Measurements from ENCODE around the gene C14orf119. TPM values are rescaled to one million over a fixed set of nuclear protein-coding genes. Genes with fewer than 3 reads are reported as not detected.

Gene C14orf119
- total and polyA plus RNA-seq, 9 of the 15 experiments (the other 6 are each of a cell fraction or from before 2014, with no cell fraction given), result 36.7 to 251 (median 51.8) TPM

- TF ChIP-seq, protein P1, sequence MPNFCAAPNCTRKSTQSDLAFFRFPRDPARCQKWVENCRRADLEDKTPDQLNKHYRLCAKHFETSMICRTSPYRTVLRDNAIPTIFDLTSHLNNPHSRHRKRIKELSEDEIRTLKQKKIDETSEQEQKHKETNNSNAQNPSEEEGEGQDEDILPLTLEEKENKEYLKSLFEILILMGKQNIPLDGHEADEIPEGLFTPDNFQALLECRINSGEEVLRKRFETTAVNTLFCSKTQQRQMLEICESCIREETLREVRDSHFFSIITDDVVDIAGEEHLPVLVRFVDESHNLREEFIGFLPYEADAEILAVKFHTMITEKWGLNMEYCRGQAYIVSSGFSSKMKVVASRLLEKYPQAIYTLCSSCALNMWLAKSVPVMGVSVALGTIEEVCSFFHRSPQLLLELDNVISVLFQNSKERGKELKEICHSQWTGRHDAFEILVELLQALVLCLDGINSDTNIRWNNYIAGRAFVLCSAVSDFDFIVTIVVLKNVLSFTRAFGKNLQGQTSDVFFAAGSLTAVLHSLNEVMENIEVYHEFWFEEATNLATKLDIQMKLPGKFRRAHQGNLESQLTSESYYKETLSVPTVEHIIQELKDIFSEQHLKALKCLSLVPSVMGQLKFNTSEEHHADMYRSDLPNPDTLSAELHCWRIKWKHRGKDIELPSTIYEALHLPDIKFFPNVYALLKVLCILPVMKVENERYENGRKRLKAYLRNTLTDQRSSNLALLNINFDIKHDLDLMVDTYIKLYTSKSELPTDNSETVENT (CRISPR knock-in tag; IDR thresholded peaks at IDR 0.05), result no peak
- TF ChIP-seq E2F1 (CRISPR knock-in tag; IDR thresholded peaks at IDR 0.05) (no peak), ZBTB11 (CRISPR knock-in tag; IDR thresholded peaks at IDR 0.05) (no peak), SRSF9 (IDR thresholded peaks at IDR 0.05; ENCODE audit: borderline replicate concordance, low read depth, low read length) (no peak), ZNF830 (CRISPR knock-in tag; IDR thresholded peaks at IDR 0.05) (no peak), THRAP3 (IDR thresholded peaks at IDR 0.05; ENCODE audit: borderline replicate concordance) (no peak)
- TF ChIP-seq, protein P2, sequence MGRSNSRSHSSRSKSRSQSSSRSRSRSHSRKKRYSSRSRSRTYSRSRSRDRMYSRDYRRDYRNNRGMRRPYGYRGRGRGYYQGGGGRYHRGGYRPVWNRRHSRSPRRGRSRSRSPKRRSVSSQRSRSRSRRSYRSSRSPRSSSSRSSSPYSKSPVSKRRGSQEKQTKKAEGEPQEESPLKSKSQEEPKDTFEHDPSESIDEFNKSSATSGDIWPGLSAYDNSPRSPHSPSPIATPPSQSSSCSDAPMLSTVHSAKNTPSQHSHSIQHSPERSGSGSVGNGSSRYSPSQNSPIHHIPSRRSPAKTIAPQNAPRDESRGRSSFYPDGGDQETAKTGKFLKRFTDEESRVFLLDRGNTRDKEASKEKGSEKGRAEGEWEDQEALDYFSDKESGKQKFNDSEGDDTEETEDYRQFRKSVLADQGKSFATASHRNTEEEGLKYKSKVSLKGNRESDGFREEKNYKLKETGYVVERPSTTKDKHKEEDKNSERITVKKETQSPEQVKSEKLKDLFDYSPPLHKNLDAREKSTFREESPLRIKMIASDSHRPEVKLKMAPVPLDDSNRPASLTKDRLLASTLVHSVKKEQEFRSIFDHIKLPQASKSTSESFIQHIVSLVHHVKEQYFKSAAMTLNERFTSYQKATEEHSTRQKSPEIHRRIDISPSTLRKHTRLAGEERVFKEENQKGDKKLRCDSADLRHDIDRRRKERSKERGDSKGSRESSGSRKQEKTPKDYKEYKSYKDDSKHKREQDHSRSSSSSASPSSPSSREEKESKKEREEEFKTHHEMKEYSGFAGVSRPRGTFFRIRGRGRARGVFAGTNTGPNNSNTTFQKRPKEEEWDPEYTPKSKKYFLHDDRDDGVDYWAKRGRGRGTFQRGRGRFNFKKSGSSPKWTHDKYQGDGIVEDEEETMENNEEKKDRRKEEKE (IDR thresholded peaks at IDR 0.05; ENCODE audit: borderline replicate concordance in 1 of 2, control insufficient read depth in 1 of 2, low read depth in 2 of 2, low read length in 1 of 2), result no peak
- TF ChIP-seq, protein P3, sequence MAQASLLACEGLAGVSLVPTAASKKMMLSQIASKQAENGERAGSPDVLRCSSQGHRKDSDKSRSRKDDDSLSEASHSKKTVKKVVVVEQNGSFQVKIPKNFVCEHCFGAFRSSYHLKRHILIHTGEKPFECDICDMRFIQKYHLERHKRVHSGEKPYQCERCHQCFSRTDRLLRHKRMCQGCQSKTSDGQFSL (CRISPR knock-in tag; IDR thresholded peaks at IDR 0.05), result peak; percentile 77; the same call in 1 of the 2 replicates
- TF ChIP-seq, protein P3 (tag; IDR thresholded peaks at IDR 0.05), result peak in 1 of 2 experiments; percentile 49; a peak in 1 of 4 replicates
Observed at GRCh38 chr14:23095196-23096108, at the start of gene C14orf119 (continued).

All from K562 (cell line).